Measurements from ENCODE around the gene MEGF8. TPM values are rescaled to one million over a fixed set of nuclear protein-coding genes. Genes with fewer than 3 reads are reported as not detected.

MEGF8 gene
- polyA plus RNA-seq, 3 donors, result 6.8 to 30.4 (median 20.3) TPM

DNA sequence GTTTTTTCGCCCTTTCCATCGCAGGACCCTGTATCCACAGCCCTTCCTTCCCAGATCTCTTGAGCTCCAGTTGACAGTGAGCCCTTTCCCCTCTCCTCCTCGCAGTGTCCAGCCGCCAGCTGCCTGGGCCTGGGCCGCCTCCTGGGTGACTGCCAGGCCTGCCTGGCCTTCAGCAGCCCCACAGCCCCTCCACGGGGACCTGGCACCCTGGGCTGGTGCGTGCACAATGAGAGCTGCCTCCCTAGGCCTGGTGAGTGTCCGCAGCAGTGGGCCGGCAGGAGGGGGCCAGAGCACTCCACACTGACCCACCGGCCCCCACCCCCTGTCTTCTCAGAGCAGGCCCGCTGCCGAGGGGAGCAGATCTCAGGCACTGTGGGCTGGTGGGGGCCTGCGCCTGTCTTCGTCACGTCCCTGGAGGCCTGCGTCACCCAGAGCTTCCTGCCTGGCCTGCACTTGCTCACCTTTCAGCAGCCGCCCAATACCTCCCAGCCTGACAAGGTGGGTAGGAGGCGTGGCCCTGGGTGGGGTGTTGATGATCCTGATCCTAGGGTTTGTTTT lies 19.0 kb downstream of the MEGF8 start:
- H3K27ac ChIP-seq (ENCODE audit: low read depth, low read length), result no peak overlapping the region
- WGBS, 3 donors, result 85 to 89% (median 86%) methylated on average over 17 to 18 of the region's 18 CpGs

DNA sequence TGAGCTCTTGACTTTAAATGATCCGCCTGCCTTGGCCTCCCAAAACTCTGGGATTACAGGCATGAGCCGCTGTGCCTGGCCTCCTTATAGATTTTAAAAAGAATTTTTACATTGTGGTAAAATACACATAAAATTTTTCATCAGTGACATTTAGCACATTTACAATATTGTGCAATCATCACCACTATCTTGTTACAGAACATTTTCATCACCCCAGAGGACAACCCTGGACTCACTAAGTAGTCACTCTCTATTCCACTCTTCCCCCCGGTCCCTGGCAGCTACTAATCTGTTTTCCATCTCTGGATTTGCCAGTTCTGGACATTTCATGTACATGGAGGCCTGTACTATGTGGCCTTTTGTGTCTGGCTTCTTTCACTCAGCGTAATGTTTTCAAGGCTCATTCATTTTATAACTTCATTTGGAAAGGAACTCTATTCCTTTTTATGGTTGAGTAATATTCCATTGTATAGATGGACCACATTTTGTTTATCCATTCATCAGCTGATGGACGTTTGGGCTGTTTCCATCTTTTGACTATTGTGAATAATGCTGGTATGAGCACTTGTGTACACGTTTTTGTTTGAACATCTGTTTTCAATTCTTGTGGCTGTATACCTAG lies 19.9 kb downstream of the MEGF8 start:
- 81 to 85% (median 82%) methylated on average over 6 of the region's 6 CpGs for WGBS, 3 donors
- H3K27ac ChIP-seq (ENCODE audit: low read depth, low read length), result no peak overlapping the region

DNA sequence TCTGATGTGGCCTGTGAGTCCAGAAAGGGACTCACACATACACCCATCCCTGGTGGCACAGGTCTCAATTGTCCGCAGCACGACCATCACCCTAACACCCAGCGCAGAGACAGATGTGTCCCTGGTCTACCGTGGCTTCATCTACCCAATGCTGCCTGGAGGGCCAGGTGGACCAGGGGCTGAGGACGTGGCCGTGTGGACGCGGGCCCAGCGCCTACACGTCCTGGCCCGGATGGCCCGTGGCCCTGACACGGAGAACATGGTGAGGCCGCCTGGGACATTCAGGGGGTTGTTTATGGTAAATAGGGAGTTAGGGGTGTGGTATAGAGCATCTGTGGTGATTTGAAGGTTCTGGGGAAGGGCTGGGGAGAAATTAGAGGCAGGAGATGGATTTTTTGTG lies 22.8 kb downstream of the MEGF8 start:
- no peak overlapping the region for H3K27ac ChIP-seq (ENCODE audit: low read depth, low read length)
- WGBS, 3 donors, result 96 to 97% (median 97%) methylated on average over 14 of the region's 14 CpGs

DNA sequence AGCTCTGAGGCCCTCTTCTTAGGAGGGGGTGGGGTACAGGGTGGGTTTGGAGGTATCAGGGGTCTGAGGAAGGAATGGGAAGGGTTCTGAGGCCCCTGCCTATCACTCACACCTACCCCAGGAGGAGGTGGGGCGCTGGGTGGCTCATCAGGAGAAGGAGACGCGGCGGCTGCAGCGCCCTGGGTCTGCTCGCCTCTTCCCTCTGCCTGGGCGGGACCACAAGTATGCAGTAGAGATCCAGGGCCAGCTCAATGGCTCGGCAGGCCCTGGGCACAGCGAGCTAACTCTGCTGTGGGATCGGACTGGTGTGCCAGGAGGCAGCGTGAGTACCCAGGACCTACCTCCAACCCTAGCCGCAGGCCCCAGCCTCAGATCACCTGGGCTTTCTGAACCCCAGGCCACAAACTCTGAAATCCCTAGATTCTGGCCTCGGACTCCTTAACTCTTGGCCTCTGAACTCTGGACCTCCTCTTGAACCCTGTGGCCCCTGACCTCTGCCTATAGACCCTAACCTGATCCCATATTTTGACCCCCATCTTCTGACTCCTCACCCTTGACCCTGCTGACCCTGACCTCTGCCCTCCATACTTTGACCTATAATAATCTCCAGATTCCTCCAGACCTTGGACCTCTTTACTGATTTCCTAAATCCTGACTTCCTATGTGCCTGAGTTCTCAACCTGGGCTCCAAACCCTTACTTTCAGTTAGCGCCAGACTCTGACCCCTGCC lies 24.1 kb downstream of the MEGF8 start:
- no peak overlapping the region for H3K27ac ChIP-seq (ENCODE audit: low read depth, low read length)
- WGBS, 3 donors, result 94 to 97% (median 96%) methylated on average over 12 to 14 of the region's 14 CpGs

DNA sequence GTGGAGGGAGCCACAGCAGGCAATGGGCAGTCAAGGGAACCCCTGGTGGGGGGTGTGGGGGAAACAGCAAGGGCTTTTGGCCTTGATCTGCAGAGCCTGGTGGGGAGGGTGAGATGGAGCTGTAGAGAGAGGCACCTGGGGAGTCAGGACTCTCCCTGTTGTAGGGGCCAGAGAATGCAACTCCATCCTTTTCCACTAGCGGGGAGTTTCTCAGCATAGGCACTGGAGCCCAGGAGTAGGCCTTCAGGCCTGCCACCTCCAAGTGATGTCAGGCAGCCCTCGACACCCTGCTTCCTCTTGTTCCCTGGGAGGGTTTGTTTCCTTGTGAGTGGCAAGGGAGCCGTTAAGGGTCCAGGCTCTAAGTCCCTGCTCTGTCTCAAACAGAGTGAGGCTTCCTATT lies 25.0 kb downstream of the MEGF8 start:
- H3K27ac ChIP-seq (ENCODE audit: low read depth, low read length), result no peak overlapping the region
- WGBS, 3 donors, result 79 to 100% (median 90%) methylated on average over 3 of the region's 3 CpGs

DNA sequence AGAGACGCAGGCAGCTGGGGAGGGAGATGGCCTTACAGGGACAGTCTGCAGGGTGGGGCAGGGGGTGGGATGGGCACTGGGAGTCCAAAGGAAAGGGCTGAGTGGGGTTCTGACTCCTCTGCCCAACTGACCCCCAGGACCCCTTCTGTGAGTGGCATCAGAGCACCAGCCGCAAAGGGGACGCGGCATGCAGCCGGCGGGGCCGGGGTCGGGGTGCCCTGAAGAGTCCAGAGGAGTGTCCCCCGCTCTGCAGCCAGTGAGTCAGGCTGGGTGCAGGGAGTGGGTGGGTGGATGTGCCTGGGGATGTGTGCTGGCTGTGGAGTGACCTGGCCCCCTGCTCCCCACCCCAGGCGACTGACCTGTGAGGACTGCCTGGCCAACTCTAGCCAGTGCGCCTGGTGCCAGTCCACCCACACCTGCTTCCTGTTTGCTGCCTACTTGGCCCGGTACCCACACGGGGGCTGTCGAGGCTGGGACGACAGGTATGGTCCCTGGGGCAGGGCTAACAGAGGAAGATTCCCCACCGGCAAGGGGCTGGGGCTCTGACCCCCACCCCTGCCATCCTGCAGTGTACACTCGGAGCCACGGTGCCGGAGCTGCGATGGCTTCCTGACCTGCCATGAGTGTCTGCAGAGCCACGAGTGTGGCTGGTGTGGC lies 25.8 kb downstream of the MEGF8 start:
- H3K27ac ChIP-seq (ENCODE audit: low read depth, low read length), result no peak overlapping the region
- 91 to 95% (median 91%) methylated on average over 21 of the region's 21 CpGs for WGBS, 3 donors

DNA sequence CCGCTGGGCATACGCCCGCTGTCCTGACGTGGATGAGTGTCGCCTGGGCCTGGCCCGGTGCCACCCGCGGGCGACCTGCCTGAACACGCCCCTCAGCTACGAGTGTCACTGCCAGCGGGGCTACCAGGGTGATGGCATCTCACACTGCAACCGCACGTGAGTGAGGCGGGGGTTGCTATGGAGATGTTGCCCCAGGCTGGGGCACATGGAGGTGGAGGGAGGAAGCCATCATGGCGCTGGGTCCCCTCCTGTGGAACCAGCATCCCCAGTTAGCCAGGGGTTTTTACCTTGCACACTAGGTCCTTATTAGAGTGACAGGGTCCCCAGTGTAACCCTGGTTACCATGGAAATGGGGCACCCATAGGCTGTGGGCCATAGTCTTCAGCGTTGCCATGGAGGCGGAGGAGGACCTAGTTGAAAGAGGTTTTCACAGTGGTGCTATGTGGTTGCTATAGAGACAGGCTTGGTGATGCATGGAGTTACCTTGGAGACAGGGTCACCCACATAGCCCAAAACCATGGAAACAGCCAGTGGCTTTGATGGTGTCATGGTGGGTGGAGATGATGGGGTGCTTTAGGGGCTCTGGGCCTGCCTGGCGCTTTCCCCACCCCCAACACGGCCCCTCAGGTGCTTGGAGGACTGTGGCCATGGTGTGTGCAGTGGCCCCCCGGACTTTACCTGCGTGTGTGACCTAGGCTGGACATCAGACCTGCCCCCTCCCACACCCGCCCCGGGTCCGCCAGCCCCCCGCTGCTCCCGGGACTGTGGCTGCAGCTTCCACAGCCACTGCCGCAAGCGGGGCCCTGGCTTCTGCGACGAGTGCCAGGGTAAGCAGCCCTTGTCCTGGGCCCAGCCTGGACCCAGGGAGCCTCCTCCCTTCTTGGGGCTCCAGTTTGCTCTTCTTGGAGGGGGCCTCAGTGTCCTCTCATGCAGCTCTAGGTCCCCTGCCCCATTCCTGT lies 27.1 kb downstream of the MEGF8 start:
- no peak overlapping the region for H3K27ac ChIP-seq (ENCODE audit: low read depth, low read length)
- WGBS, 3 donors, result 91 to 95% (median 92%) methylated on average over 31 of the region's 31 CpGs

DNA sequence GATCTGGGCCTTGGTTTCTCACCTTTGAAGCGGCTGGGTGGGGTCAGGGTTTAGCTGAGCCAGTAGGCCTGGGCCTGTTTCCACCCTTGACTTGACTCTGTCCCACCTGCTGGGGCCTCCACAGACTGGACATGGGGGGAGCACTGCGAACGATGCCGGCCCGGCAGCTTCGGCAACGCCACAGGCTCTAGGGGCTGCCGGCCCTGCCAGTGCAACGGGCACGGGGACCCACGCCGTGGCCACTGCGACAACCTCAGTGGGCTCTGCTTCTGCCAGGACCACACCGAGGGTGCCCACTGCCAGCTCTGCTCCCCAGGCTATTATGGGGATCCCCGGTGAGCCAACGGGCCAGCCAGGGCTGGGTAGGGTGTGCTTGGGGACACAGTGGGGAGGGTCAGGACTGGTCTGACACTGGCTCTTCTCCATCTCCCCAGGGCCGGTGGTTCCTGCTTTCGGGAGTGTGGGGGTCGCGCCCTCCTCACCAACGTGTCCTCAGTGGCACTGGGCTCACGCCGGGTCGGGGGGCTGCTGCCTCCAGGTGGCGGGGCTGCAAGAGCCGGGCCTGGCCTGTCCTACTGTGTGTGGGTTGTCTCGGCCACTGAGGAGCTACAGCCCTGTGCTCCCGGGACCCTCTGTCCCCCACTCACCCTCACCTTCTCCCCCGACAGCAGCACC lies 28.0 kb downstream of the MEGF8 start:
- no peak overlapping the region for H3K27ac ChIP-seq (ENCODE audit: low read depth, low read length)
- WGBS, 3 donors, result 94 to 95% (median 95%) methylated on average over 28 to 29 of the region's 29 CpGs

DNA sequence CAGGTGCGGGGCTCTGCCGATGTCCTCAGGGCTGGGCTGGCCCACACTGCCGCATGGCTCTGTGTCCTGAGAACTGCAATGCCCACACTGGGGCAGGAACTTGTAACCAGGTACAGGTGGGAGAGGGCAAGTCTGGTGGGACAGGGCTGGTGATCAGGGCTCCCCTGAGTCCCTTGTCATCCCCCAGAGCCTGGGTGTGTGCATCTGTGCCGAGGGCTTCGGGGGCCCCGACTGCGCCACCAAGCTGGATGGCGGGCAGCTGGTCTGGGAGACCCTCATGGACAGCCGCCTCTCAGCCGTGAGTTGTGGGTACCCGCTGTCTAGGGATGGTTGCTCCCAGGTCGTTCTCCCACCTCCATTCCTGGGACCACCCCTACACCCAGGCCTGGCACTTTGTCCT lies 30.5 kb downstream of the MEGF8 start:
- H3K27ac ChIP-seq (ENCODE audit: low read depth, low read length), result no peak overlapping the region
- WGBS, 3 donors, result 94 to 97% (median 97%) methylated on average over 12 of the region's 12 CpGs

DNA sequence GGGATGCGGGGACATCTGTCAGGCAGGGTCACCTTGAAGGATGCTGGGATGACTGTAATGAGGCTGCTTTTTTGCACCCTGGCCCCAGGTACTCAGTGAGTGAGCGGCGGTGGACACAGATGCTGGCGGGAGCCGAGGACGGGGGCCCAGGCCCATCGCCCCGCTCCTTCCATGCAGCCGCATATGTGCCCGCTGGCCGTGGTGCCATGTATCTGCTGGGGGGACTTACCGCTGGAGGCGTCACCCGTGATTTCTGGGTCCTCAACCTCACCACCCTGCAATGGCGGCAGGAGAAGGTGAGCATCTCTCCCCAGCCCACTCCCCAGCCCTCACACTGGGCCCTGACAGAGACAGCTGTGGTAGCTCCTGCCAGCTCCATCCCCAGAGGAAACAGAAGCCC lies 31.3 kb downstream of the MEGF8 start:
- WGBS, 3 donors, result 96 to 99% (median 98%) methylated on average over 15 of the region's 15 CpGs

DNA sequence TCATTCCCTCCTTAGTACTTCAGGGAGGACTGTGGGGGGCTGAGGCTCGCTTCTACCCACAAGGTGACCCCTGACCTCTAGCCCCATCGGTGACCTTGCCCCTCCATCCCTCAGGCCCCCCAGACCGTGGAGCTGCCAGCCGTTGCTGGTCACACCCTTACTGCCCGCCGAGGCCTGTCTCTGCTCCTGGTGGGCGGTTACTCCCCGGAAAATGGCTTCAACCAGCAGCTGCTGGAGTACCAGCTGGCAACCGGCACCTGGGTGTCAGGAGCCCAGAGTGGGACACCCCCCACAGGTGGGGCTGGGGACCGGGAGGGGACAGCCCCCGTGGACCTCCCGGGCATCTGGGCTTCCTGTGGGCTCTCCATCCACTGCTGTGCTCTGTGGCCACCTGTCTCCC lies 31.9 kb downstream of the MEGF8 start:
- no peak overlapping the region for H3K27ac ChIP-seq (ENCODE audit: low read depth, low read length)
- WGBS, 3 donors, result 89 to 94% (median 92%) methylated on average over 12 of the region's 12 CpGs

More for the DNA sequence above, 31.3 kb downstream of the MEGF8 start:
- no peak overlapping the region for H3K27ac ChIP-seq (ENCODE audit: low read depth, low read length)

DNA sequence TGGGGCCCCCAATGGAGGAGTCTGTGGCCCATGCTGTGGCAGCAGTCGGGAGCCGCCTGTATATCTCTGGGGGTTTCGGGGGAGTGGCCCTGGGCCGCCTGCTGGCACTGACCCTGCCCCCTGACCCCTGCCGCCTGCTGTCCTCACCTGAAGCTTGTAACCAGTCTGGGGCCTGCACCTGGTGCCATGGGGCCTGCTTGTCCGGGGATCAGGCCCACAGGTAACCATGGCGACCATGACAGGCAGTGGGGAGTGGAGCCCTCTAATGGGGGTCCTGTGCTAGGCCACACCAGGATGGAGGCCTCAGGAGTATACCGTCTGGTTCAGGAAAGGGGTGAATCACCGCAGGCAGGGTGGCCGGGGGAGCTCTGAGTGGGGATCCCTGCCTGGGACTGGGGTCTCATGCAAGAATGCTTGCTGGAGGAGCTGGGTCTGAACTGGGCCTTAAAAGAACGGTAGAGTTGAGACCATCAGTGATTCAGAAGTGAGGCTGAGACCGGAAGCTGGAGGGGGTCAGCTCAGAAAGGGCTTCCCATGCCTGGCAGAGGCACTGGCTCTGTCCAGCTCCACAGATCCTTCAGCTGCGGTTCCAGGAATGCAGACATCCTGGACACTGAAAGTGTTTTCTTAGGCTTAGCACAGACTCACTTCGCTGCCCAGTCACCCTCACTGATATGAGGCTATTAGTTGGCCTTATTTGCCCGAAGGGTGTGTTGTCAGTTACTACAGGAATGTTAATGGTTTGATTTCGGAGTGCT lies 35.5 kb downstream of the MEGF8 start:
- 84 to 89% (median 86%) methylated on average over 16 of the region's 16 CpGs for WGBS, 3 donors

DNA sequence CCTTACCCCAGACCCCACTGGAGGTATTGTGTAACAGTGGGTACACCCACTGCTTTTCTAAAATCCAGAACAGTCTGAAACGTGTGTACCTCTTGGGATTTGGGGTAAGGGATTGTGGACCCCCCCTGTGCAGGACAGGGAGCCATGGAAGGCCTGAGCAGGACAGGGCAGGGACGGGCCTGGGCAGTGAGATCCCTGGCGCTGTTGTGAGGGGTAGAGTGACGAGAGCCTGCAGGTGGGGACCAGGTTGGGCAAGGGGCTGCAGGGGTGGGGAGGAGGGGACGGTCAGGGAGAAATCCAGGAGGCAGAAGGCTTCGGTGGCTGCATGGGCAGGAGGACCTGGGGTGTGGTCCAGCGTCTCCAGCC lies 36.1 kb downstream of the MEGF8 start:
- WGBS, 3 donors, result 90 to 93% (median 90%) methylated on average over 7 of the region's 7 CpGs
- H3K27ac ChIP-seq (ENCODE audit: low read depth, low read length), result no peak overlapping the region

More for the DNA sequence above, 35.5 kb downstream of the MEGF8 start:
- no peak overlapping the region for H3K27ac ChIP-seq (ENCODE audit: low read depth, low read length)

DNA sequence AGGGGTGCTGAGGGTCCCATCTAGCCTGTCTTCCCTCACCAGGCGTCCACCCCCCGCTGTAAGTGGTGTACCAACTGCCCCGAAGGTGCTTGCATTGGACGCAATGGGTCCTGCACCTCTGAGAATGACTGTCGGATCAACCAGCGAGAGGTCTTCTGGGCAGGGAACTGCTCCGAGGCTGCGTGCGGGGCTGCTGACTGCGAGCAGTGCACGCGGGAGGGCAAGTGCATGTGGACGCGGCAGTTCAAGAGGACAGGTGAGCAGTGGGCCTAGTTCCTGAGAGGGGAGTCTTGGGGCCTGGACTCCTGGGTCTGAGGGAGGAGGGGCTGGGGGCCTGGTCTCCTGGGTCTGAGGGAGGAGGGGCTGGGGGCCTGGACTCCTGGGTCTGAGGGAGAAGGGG lies 36.9 kb downstream of the MEGF8 start:
- 94 to 98% (median 95%) methylated on average over 12 to 14 of the region's 14 CpGs for WGBS, 3 donors
- H3K27ac ChIP-seq (ENCODE audit: low read depth, low read length), result no peak overlapping the region

DNA sequence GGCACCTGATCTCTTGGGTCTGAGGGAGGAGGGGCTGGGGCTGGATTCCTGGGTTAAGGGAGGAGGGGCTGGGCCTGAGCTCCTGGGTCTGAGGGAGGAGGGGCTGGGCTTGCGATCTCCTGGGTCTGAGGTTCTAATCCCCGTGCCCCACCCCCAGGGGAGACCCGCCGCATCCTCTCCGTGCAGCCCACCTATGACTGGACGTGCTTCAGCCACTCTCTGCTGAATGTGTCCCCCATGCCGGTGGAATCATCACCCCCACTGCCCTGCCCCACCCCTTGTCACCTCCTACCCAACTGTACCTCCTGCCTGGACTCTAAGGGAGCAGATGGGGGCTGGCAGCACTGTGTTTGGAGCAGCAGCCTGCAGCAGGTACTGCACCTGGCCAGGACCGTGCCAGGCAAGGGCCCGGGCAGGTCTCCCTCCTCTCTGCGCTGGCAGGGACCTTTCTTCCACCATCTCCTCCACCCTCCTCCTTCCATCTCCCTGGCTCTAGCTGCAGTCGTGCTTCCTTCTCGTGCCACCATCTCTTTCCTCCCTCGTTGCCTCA lies 37.5 kb downstream of the MEGF8 start:
- H3K27ac ChIP-seq (ENCODE audit: low read depth, low read length), result no peak overlapping the region
- 93 to 97% (median 95%) methylated on average over 12 to 13 of the region's 13 CpGs for WGBS, 3 donors

DNA sequence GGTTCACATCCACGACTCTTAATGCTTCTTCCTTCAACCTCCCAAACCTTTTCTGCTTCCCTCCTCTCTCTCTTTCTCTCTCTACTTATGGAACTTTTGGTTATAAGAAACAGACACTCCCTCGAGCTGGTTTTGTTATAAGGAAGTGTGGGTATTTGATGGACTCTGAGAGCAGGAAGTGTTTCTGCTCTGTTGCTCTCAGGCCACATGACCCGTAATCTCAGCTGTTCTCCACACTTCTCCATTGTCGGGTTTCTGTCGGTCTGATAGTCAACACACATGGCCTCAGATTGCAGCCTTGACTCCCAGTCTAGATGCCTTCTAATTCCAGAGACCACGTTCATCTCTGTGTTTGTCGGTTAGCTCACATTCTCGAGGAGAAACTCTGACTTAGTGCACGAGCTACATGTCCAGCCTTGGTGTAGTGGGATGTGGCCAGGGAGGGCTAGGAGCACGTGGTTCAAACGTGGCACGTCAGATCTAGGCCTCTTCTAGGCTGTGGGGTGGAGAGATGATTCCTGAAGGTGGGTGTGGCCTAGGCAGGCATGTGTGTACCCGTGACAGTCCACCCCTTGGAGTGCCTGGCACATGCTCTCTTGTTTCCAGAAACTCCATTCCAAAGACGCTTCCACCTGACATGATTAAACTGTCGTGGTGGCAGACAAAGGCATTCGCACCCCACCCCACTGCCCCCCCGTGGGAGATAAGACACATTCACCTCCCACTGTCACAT lies 38.3 kb downstream of the MEGF8 start:
- 85 to 90% (median 88%) methylated on average over 17 of the region's 17 CpGs for WGBS, 3 donors
- no peak overlapping the region for H3K27ac ChIP-seq (ENCODE audit: low read depth, low read length)
